DOHH2 (cell line): ENCODE data around the gene ADPRH.

ENCODE experiments used
- CTCF ChIP-seq: fragments of 200-600 bp; sonication (generic); IDR thresholded peaks from one replicate; pipeline ENCODE4 v1.5.1; 2014; ENCODE audit warnings: antibody characterized with exemption, mild to moderate bottlenecking, low read depth, low read length; ENCODE audit not compliant: poor library complexity, severe bottlenecking
- EZH2phosphoT487 ChIP-seq: fragments of 200-600 bp; sonication (generic); IDR thresholded peaks from 2 replicates; pipeline ENCODE4 v1.6.1; 2017; ENCODE audit warnings: borderline replicate concordance, mild to moderate bottlenecking, antibody characterized with exemption, low read length, moderate library complexity, mixed read lengths

GRCh38 chr3:119538772-119539171 lies 40.5 kb upstream of the ADPRH start:
- TF ChIP-seq CTCF (no peak), EZH2phosphoT487 (no peak)
